K562 (cell line): ENCODE data around the gene TOM1L2. TPM values are rescaled to one million over a fixed set of nuclear protein-coding genes. Genes with fewer than 3 reads are reported as not detected.
A peak's percentile ranks its signal among the peaks of the same experiment; 100 is the strongest.

Source experiments
- AFF4 ChIP-seq: sonication (generic); formaldehyde crosslinking; IDR thresholded peaks from 2 replicates; pipeline ENCODE4 v1.8.0; 2023; ENCODE audit warnings: mild to moderate bottlenecking, missing genetic modification reagents
- DIDO1 ChIP-seq: fragments of 450-650 bp; IDR thresholded peaks from 2 replicates; pipeline ENCODE4 v1.6.1; 2016; ENCODE audit warnings: low read depth, missing biosample characterization, missing genetic modification characterization
- EZH2 ChIP-seq: IDR thresholded peaks from 2 replicates; pipeline ENCODE4 v1.6.1; 2012; ENCODE audit warnings: low read depth, mild to moderate bottlenecking, inconsistent platforms, low read length, borderline replicate concordance
- NR4A1 ChIP-seq, 2 experiments: fragments of 250-450 bp in 1 of 2; fragments of 450-650 bp in 1 of 2; sonication (Bioruptor Pico) in 1 of 2; IDR thresholded peaks; 2 replicates each; pipeline versions ENCODE4 v1.4.0 to v1.6.1; 2016 to 2020; ENCODE audit warnings: mild to moderate bottlenecking in 2 of 2, missing compliant biosample characterization in 1 of 2, missing genetic modification characterization in 1 of 2, moderate library complexity in 1 of 2
- ZNF277 ChIP-seq: fragments of 250-450 bp; sonication (Bioruptor Pico); IDR thresholded peaks from 2 replicates; pipeline ENCODE4 v1.8.0; 2022; ENCODE audit warnings: inconsistent platforms, mild to moderate bottlenecking, moderate library complexity, borderline replicate concordance
- ZNF318 ChIP-seq, 2 experiments: fragments of 450-650 bp; IDR thresholded peaks; 2 replicates each; pipeline ENCODE4 v1.6.1; 2016; ENCODE audit warnings: mild to moderate bottlenecking in 2 of 2, borderline replicate concordance in 1 of 2, low read depth in 1 of 2, moderate library complexity in 1 of 2
- ZNF740 ChIP-seq, 3 experiments: fragments of 200-800 bp in 1 of 3; sonication (Bioruptor generic) in 1 of 3; sonication (generic) in 1 of 3; formaldehyde crosslinking in 1 of 3; IDR thresholded peaks; 2 replicates each; pipeline versions ENCODE4 v1.6.1 to v1.8.0; 2016 to 2022; ENCODE audit warnings: mild to moderate bottlenecking in 2 of 3, missing compliant biosample characterization in 2 of 3, missing genetic modification characterization in 2 of 3, missing genetic modification reagents in 1 of 3
- polyA plus RNA-seq, 8 experiments: library from polyadenylated mRNA; depleted of rRNA in 4 of 8; stranded (reverse) in 5 of 8; unstranded in 3 of 8; fragments of >200 nt; fragmentation: Nextera tagmentation in 2 of 8; fragmentation: Illumina TruSeq in 1 of 8; extraction: Ambion mirVana in 2 of 8; extraction: Trizol in 1 of 8; gene quantifications; 2 replicates each; pipeline versions ENCODE4 v1.2.1 to v1.2.3, GENCODE V29; 2011 to 2014; ENCODE audit warnings: inconsistent platforms in 1 of 8, missing spikeins in 1 of 8
- total RNA-seq, 7 experiments: library from RNA; depleted of rRNA in 6 of 7; stranded (reverse); fragments of >200 nt in 6 of 7; fragmentation: Illumina TruSeq in 2 of 7; extraction: Trizol in 2 of 7; gene quantifications; 2 replicates each; pipeline versions ENCODE4 v1.2.1 to v1.2.3, GENCODE V29; 2011 to 2021; ENCODE audit warnings: low replicate concordance in 1 of 7

The TOM1L2 gene
- total and polyA plus RNA-seq, 9 of the 15 experiments (the other 6 are each of a cell fraction or from before 2014, with no cell fraction given): 0.07 to 6.0 (median 2.5) TPM

GRCh38 chr17:17839791-17840707, 132.2 kb downstream of the TOM1L2 start (continued):
- TF ChIP-seq AFF4 (CRISPR knock-in tag): no peak
- peak; percentile 22; the same call in 1 of the 2 replicates for TF ChIP-seq NR4A1 (CRISPR knock-in tag; IDR thresholded peaks at IDR 0.05)
- no peak for TF ChIP-seq NR4A1 (tag; IDR thresholded peaks at IDR 0.05)
- TF ChIP-seq ZNF277: no peak
- no peak for TF ChIP-seq ZNF318 (IDR thresholded peaks at IDR 0.05; ENCODE audit: borderline replicate concordance in 1 of 2, low read depth in 1 of 2)
- TF ChIP-seq ZNF740 (CRISPR knock-in tag; IDR thresholded peaks at IDR 0.05): no peak
- no peak for TF ChIP-seq ZNF740 (tag; IDR thresholded peaks at IDR 0.05)
- no peak for TF ChIP-seq DIDO1 (tag)
- TF ChIP-seq EZH2: no peak
